NCI-H524 treated with DMSO at 0.1 percent for 48 hours (cell line): ENCODE data around the gene IFIT1.
"Not testable (repeated sequence)": the region's sequence is repeated elsewhere in the genome, so short reads cannot be mapped to it uniquely, and the experiment has no call there.

Experiments used
- DNase-seq: peaks from one replicate; lab custom pipeline; 2025; lab: John Stamatoyannopoulos, UW

The IFIT1 gene

GRCh38 chr10:89440226-89441009 lies 48.0 kb downstream of the IFIT1 start:
- no peak for DNase-seq

GRCh38 chr10:89442289-89442688 lies 49.9 kb downstream of the IFIT1 start:
- DNase-seq = no peak

GRCh38 chr10:89444819-89445218 lies 52.4 kb downstream of the IFIT1 start:
- not testable (repeated sequence) for DNase-seq

- no peak for DNase-seq
Measured at GRCh38 chr10:89450901-89451300, 58.5 kb downstream of the IFIT1 start.

- DNase-seq = no peak
Measured at GRCh38 chr10:89452193-89452592, 59.8 kb downstream of the IFIT1 start.

GRCh38 chr10:89454561-89455347 lies 62.3 kb downstream of the IFIT1 start:
- no peak for DNase-seq
